Tibial nerve (tissue), 4 donors: ENCODE data around the gene DACH2. TPM values are rescaled to one million over a fixed set of nuclear protein-coding genes. Genes with fewer than 3 reads are reported as not detected.

Source experiments
- DNase-seq, 2 donors: peaks; one replicate each; pipeline ENCODE4 v3.0.0-alpha.2; 2019; ENCODE audit warnings: low spot score in 2 of 2
- H3K27ac ChIP-seq, 4 donors: fragments of 200-600 bp; sonication (generic) in 3 of 4; one replicate each; pipeline ENCODE4 v1.5.1; 2017 to 2019; ENCODE audit warnings: mild to moderate bottlenecking in 1 of 4
- H3K27me3 ChIP-seq, 2 donors: fragments of 200-600 bp; sonication (generic) in 1 of 2; one replicate each; pipeline versions ENCODE4 v1.5.1 to v1.6.0; 2017 to 2019
- H3K36me3 ChIP-seq, 3 donors: fragments of 200-600 bp; sonication (generic); one replicate each; pipeline ENCODE4 v1.5.1; 2018 to 2019
- H3K4me1 ChIP-seq, 4 donors: fragments of 200-600 bp; sonication (generic) in 3 of 4; one replicate each; pipeline ENCODE4 v1.5.1; 2017 to 2019
- H3K4me3 ChIP-seq, 4 donors: fragments of 200-600 bp; sonication (generic) in 3 of 4; one replicate each; pipeline ENCODE4 v1.5.1; 2017 to 2019; ENCODE audit warnings: mild to moderate bottlenecking in 1 of 4, moderate library complexity in 1 of 4
- H3K9me3 ChIP-seq, 4 donors: fragments of 200-600 bp; sonication (generic) in 3 of 4; one replicate each; pipeline ENCODE4 v1.5.1; 2017 to 2019
- EP300 ChIP-seq, 2 donors: sonication (generic); formaldehyde crosslinking; IDR thresholded peaks; one replicate each; pipeline ENCODE4 v1.6.1; 2017; ENCODE audit warnings: antibody characterized with exemption in 2 of 2, mild to moderate bottlenecking in 1 of 2
- POLR2A ChIP-seq, 2 donors: fragments of 450-650 bp; IDR thresholded peaks; one replicate each; pipeline ENCODE4 v1.6.1; 2017; ENCODE audit warnings: antibody characterized with exemption in 2 of 2, mild to moderate bottlenecking in 2 of 2, moderate library complexity in 2 of 2
- WGBS, 2 donors: methylation state at CpG; one replicate each; pipeline ENCODE4 v1.1.5; 2018; 5-methylcytosine and 5-hydroxymethylcytosine counted together
- total RNA-seq, 4 donors: library from RNA; depleted of rRNA; stranded (reverse); fragments of >200 nt; gene quantifications; one replicate each; pipeline ENCODE4 v1.1.0, GENCODE V29; 2016
- TF ChIP-seq, protein P1 (sequence below), 5 experiments: fragments of 200-600 bp in 3 of 5; fragments of 450-650 bp in 2 of 5; sonication (generic) in 3 of 5; IDR thresholded peaks; one replicate each; pipeline ENCODE4 v1.5.1; 2016 to 2019; ENCODE audit warnings: antibody characterized with exemption in 5 of 5, mild to moderate bottlenecking in 3 of 5, moderate library complexity in 2 of 5

DACH2 gene
- total RNA-seq, 4 donors from 2014 or later = 0.21 to 0.90 (median 0.44) TPM; not detected in 1

DNA sequence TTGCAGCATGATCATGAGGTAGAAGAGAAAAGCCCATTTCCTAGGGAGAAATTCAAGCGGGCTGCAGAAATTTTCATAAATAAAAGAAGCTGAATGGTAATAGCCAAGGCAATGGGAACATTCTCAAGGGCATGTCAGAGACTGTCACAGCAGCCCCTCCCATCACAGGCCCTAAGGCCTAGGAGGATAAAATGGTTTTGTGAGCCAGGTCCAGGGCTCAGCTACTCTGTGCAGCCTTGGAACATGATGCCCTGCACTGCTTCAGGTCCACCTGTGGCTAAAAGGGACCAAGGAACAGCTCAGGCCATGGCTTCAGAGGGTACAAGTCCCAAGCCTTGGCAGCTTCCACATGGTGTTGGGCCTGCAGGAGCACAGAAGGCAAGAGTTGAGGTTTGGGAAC, 93.3 kb downstream of the DACH2 start:
- WGBS, 2 donors = 90 to 91% methylated on average over 1 of the region's 1 CpG
- Histone ChIP-seq H3K36me3 (no peaks in the 10 kb centered on the region), H3K27me3 (no peaks in the 10 kb centered on the region), H3K27ac (no peak overlapping the region), H3K9me3 (peaks cover 0 to 12% (median 3%) of the 10 kb centered on the region in 4 donors), H3K4me3 (no peak overlapping the region), H3K4me1 (no peaks in the 10 kb centered on the region)
- no peak for TF ChIP-seq EP300 (IDR thresholded peaks at IDR 0.05)
- TF ChIP-seq, protein P1, sequence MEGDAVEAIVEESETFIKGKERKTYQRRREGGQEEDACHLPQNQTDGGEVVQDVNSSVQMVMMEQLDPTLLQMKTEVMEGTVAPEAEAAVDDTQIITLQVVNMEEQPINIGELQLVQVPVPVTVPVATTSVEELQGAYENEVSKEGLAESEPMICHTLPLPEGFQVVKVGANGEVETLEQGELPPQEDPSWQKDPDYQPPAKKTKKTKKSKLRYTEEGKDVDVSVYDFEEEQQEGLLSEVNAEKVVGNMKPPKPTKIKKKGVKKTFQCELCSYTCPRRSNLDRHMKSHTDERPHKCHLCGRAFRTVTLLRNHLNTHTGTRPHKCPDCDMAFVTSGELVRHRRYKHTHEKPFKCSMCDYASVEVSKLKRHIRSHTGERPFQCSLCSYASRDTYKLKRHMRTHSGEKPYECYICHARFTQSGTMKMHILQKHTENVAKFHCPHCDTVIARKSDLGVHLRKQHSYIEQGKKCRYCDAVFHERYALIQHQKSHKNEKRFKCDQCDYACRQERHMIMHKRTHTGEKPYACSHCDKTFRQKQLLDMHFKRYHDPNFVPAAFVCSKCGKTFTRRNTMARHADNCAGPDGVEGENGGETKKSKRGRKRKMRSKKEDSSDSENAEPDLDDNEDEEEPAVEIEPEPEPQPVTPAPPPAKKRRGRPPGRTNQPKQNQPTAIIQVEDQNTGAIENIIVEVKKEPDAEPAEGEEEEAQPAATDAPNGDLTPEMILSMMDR (IDR thresholded peaks at IDR 0.05) = no peak
- DNase-seq = no peak

DNA sequence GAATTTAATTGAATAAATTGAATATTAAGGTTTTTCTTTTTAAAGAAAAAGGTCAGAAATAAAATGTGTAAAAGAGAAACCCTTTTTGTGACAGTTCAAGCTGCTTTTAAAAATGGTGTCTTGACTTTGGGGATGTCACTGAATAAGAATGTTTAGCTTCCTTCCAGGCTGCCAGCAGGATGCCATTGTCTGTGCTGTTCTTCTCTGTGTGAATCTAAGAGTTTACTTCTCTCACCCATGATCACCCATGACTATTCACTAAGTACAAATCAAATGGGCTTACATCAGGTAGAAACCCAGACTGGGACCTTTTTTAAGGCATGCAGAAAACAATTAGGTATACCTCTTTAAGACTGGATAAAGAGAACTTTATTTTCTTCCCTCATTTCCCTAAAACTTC, 115.3 kb downstream of the DACH2 start:
- Histone ChIP-seq H3K4me1 (no peaks in the 10 kb centered on the region), H3K27me3 (no peaks in the 10 kb centered on the region), H3K27ac (no peak overlapping the region), H3K4me3 (no peak overlapping the region), H3K9me3 (no peaks in the 10 kb centered on the region), H3K36me3 (no peaks in the 10 kb centered on the region)
- no peak for DNase-seq
- TF ChIP-seq, protein P1 (IDR thresholded peaks at IDR 0.05) = no peak
- TF ChIP-seq EP300 (IDR thresholded peaks at IDR 0.05) (no peak), POLR2A (IDR thresholded peaks at IDR 0.05) (no peak)

- no peak overlapping the region for H3K4me3 ChIP-seq
- DNase-seq = no peak
- no peak overlapping the region for H3K27ac ChIP-seq
- H3K27me3 ChIP-seq = no peaks in the 10 kb centered on the region
- no peaks in the 10 kb centered on the region for H3K4me1 ChIP-seq
- 73 to 85% methylated on average over 10 of the region's 10 CpGs for WGBS, 2 donors
- no peaks in the 10 kb centered on the region for H3K36me3 ChIP-seq
- TF ChIP-seq, protein P1 (IDR thresholded peaks at IDR 0.05) = no peak
- TF ChIP-seq EP300 (IDR thresholded peaks at IDR 0.05) (no peak), POLR2A (IDR thresholded peaks at IDR 0.05) (no peak)
- H3K9me3 ChIP-seq = no peaks in the 10 kb centered on the region
These were observed 147.0 kb downstream of the DACH2 start for GRCh38 chrX:86295293-86295692.

GRCh38 chrX:86322913-86323312, 174.7 kb downstream of the DACH2 start:
- Histone ChIP-seq H3K27me3 (no peaks in the 10 kb centered on the region), H3K27ac (no peak overlapping the region), H3K4me1 (no peaks in the 10 kb centered on the region), H3K9me3 (peaks cover 0 to 5% (median 0%) of the 10 kb centered on the region in 4 donors), H3K4me3 (no peak overlapping the region), H3K36me3 (no peaks in the 10 kb centered on the region)
- TF ChIP-seq POLR2A (IDR thresholded peaks at IDR 0.05) (no peak), EP300 (IDR thresholded peaks at IDR 0.05) (no peak)
- TF ChIP-seq, protein P1 (IDR thresholded peaks at IDR 0.05) = no peak
- DNase-seq = no peak
- WGBS, 2 donors = 78 to 89% methylated on average over 3 of the region's 3 CpGs

DNA sequence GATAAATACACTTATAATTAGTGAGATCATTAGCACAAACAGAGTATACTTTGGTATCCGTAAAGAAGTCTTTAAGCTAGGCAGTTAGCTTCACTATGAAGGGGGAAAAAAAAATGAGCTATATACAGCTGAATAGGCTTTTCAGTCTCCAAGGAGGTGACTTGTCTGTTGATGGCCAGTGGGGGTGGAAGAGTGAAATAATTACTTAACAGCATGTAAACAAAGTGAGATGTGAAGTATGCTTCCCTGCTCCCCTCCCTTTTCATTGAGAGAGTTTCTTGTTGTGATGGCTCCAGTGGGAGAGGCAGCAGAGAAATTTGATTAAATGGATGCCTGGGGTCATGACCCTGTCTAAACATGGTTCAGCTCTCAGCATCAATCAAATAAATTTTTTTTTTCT, 180.9 kb downstream of the DACH2 start:
- Histone ChIP-seq H3K27me3 (no peaks in the 10 kb centered on the region), H3K4me1 (no peaks in the 10 kb centered on the region), H3K4me3 (no peak overlapping the region), H3K27ac (no peak overlapping the region), H3K9me3 (no peaks in the 10 kb centered on the region), H3K36me3 (no peaks in the 10 kb centered on the region)
- no peak for DNase-seq
- 28 to 70% methylated on average over 1 of the region's 1 CpG for WGBS, 2 donors
- TF ChIP-seq EP300 (IDR thresholded peaks at IDR 0.05) (no peak), POLR2A (IDR thresholded peaks at IDR 0.05) (no peak)
- TF ChIP-seq, protein P1 (IDR thresholded peaks at IDR 0.05) = no peak
